ENCODE data around the gene SLC9A9. TPM values are rescaled to one million over a fixed set of nuclear protein-coding genes. Genes with fewer than 3 reads are reported as not detected.

SLC9A9 gene
- total and polyA plus RNA-seq, 2 of the 8 experiments (the other 6 are each of a cell fraction or from before 2014, with no cell fraction given) = 0.48 to 1.1 TPM

DNA sequence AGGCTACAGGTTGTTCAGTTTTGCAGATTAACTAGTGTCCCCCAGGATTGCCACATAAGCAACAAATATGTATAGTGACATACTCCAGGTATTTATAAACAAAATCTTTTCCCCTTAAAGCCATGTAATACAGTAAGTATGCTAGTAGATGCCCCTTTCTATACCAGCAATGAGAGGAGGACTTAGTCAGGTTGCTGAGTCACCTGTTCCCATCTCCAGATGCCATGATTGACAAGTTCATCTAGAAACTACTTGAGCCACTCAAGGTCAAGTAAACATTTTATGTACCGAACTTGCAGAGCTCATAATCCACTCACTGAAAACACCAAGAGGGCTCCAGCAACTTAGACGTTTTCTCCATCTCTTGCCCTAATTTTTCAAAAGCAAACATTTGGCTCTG is 18.2 kb downstream of the SLC9A9 start:
- Histone ChIP-seq H3K14ac (ENCODE audit: insufficient read length) (no peak overlapping the region), H3K27ac (ENCODE audit: low read depth, low read length) (no peak overlapping the region), H2AFZ (ENCODE audit: low read length) (no peak overlapping the region), H3K9me3 (ENCODE audit: insufficient read depth in 2 of 2, low read depth in 1 of 2, low read length in 1 of 2) (no peaks in the 10 kb centered on the region), H3K79me1 (ENCODE audit: low read depth, low read length) (no peaks in the 10 kb centered on the region), H3K27me3 (replicated peaks in 1 of 4; ENCODE audit: control insufficient read depth in 3 of 4, extremely low read depth in 1 of 4, insufficient read depth in 3 of 4, low read length in 3 of 4) (no peaks in the 10 kb centered on the region), H3K79me2 (ENCODE audit: control insufficient read depth in 1 of 2, insufficient read depth in 2 of 2, low read length in 2 of 2) (no peaks in the 10 kb centered on the region), H4K8ac (ENCODE audit: extremely low read depth, insufficient read depth, low read length) (no peak overlapping the region), H2BK120ac (replicated peaks; ENCODE audit: low read depth, low read length) (no peak overlapping the region), H3K23ac (ENCODE audit: insufficient read length) (no peak overlapping the region), H2BK5ac (ENCODE audit: low read depth, low read length) (no peak overlapping the region), H3K56ac (replicated peaks; ENCODE audit: insufficient read length, low read depth, low read length) (no peak overlapping the region), H3K4me2 (ENCODE audit: insufficient read depth in 1 of 2, low read depth in 2 of 2, low read length in 2 of 2) (no peak overlapping the region), H2BK20ac (ENCODE audit: low read length) (no peak overlapping the region), H3K4me1 (replicated peaks in 1 of 4; ENCODE audit: control insufficient read depth in 3 of 4, insufficient read depth in 4 of 4, low read length in 3 of 4) (no peaks in the 10 kb centered on the region), H3K23me2 (ENCODE audit: low read depth, low read length) (no peaks in the 10 kb centered on the region), H3K18ac (ENCODE audit: extremely low read depth, low read length) (no peak overlapping the region), H3K36me3 (ENCODE audit: control insufficient read depth in 2 of 4, insufficient read depth in 4 of 4, low read length in 3 of 4) (no peaks in the 10 kb centered on the region), H2BK15ac (ENCODE audit: low read length) (no peak overlapping the region), H2AK5ac (ENCODE audit: low read depth, low read length) (no peak overlapping the region), H4K91ac (replicated peaks; ENCODE audit: insufficient read length, low read length) (no peak overlapping the region), H3K4me3 (ENCODE audit: extremely low read depth in 1 of 4, insufficient read depth in 2 of 4, low read depth in 3 of 4, low read length in 4 of 4) (no peak overlapping the region), H3K9ac (replicated peaks in 1 of 4; ENCODE audit: extremely low read depth in 1 of 4, low read depth in 3 of 4, low read length in 3 of 4) (no peak overlapping the region), H3K4ac (replicated peaks; ENCODE audit: insufficient read length, low read depth, low read length) (no peak overlapping the region), H2BK12ac (ENCODE audit: low read depth, low read length) (no peak overlapping the region), H4K20me1 (replicated peaks in 1 of 2; ENCODE audit: control insufficient read depth in 1 of 2, insufficient read depth in 2 of 2, low read length in 2 of 2) (no peaks in the 10 kb centered on the region), H4K5ac (ENCODE audit: insufficient read length, low read depth, low read length) (no peak overlapping the region)
- WGBS, 2 experiments (ENCODE audit: extremely low coverage in 1 of 2, insufficient coverage in 1 of 2, insufficient read length in 1 of 2, insufficient replicate concordance in 2 of 2, low coverage in 1 of 2, low lambda C conversion rate in 2 of 2, missing lambda C conversion rate in 1 of 2) = 89% methylated on average over 2 of the region's 2 CpGs; no CpG with 5 or more reads in 1 of the 2 experiments
- FAIRE-seq (no peak), DNase-seq (ENCODE audit: low read depth in 1 of 2, low spot score in 2 of 2) (no peak)
- CTCF ChIA-PET (ENCODE audit: partially characterized antibody) = interaction anchor here (1.1 kb wide), 1 partner anchor 22 kb away, joined by 3 read pairs; no protein-coding TSS in a partner anchor
- TF ChIP-seq MAFK (IDR thresholded peaks at IDR 0.05; ENCODE audit: low read depth, low read length) (no peak), SIRT6 (IDR thresholded peaks at IDR 0.05; ENCODE audit: low read length) (no peak), RNF2 (IDR thresholded peaks at IDR 0.05; ENCODE audit: borderline replicate concordance, low read depth, low read length, missing control alignments, poor library complexity, severe bottlenecking) (no peak)
- TF ChIP-seq, protein P1, sequence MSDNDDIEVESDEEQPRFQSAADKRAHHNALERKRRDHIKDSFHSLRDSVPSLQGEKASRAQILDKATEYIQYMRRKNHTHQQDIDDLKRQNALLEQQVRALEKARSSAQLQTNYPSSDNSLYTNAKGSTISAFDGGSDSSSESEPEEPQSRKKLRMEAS (IDR thresholded peaks at IDR 0.05) = no peak
- POLR2A ChIA-PET (ENCODE audit: partially characterized antibody) = no interaction called here
